HG03442 (cell line): ENCODE data around the gene CRTC3.
"Not testable (repeated sequence)": the region's sequence is repeated elsewhere in the genome, so short reads cannot be mapped to it uniquely, and the experiment has no call there.

ENCODE experiments used
- ATAC-seq: cut with Tn5 transposase; IDR thresholded peaks from one replicate; pipeline ENCODE4 v1.9.1; 2021; ENCODE audit warnings: mild to moderate bottlenecking, moderate library complexity; ENCODE audit not compliant: unreplicated experiment

The CRTC3 gene

GRCh38 chr15:90520365-90520764 lies 9.4 kb upstream of the CRTC3 start:
- no peak for ATAC-seq

GRCh38 chr15:90523373-90523772 lies 6.3 kb upstream of the CRTC3 start:
- no peak for ATAC-seq

GRCh38 chr15:90524018-90524803 lies 5.5 kb upstream of the CRTC3 start:
- ATAC-seq, result not testable (repeated sequence)

GRCh38 chr15:90529011-90529370 lies 732 bp upstream of the CRTC3 start:
- ATAC-seq, result no peak

GRCh38 chr15:90530250-90531051 lies 728 bp downstream of the CRTC3 start:
- peak; percentile 37 for ATAC-seq

GRCh38 chr15:90531147-90531546 lies 1.4 kb downstream of the CRTC3 start:
- ATAC-seq, result no peak

- no peak for ATAC-seq
Measured at GRCh38 chr15:90535254-90535653, 5.5 kb downstream of the CRTC3 start.

- no peak for ATAC-seq
Measured at GRCh38 chr15:90539789-90540188, 10.1 kb downstream of the CRTC3 start.

GRCh38 chr15:90540768-90541167 lies 11.0 kb downstream of the CRTC3 start:
- no peak for ATAC-seq

GRCh38 chr15:90545095-90545494 lies 15.4 kb downstream of the CRTC3 start:
- no peak for ATAC-seq

- no peak for ATAC-seq
Measured at GRCh38 chr15:90547540-90547939, 17.8 kb downstream of the CRTC3 start.

GRCh38 chr15:90550919-90551318 lies 21.2 kb downstream of the CRTC3 start:
- peak; percentile 62 for ATAC-seq

- ATAC-seq, result no peak
Measured at GRCh38 chr15:90552162-90552928, 22.6 kb downstream of the CRTC3 start.

GRCh38 chr15:90552929-90553211 lies 23.1 kb downstream of the CRTC3 start:
- no peak for ATAC-seq

GRCh38 chr15:90553248-90553745 lies 23.6 kb downstream of the CRTC3 start:
- ATAC-seq, result no peak

GRCh38 chr15:90557186-90558084 lies 27.7 kb downstream of the CRTC3 start:
- no peak for ATAC-seq

- ATAC-seq, result no peak
Measured at GRCh38 chr15:90558171-90558573, 28.4 kb downstream of the CRTC3 start.

GRCh38 chr15:90559119-90559518 lies 29.4 kb downstream of the CRTC3 start:
- ATAC-seq, result no peak

GRCh38 chr15:90560229-90560776 lies 30.6 kb downstream of the CRTC3 start:
- ATAC-seq, result no peak
